Measurements from ENCODE around the gene EFCAB9. TPM values are rescaled to one million over a fixed set of nuclear protein-coding genes. Genes with fewer than 3 reads are reported as not detected.

Gene EFCAB9
- polyA plus RNA-seq, 1 of the 3 experiments (the other 2 are of a cell fraction): 0.10 TPM

- CTCF ChIA-PET: no interaction called here
- DNase-seq: no peak
- Histone ChIP-seq H3F3A (replicated peaks; ENCODE audit: insufficient read depth) (peaks cover 17% of the 10 kb centered on the region), H4K20me1 (ENCODE audit: insufficient read depth) (peaks cover 13% of the 10 kb centered on the region), H3K79me2 (ENCODE audit: insufficient read depth) (peaks cover 85% of the 10 kb centered on the region), H3K4me3 (ENCODE audit: low read depth in 2 of 2, low read length in 1 of 2) (no peak overlapping the region), H3K27me3 (ENCODE audit: insufficient read depth) (no peaks in the 10 kb centered on the region), H3K4me2 (no peak overlapping the region), H3K27ac (ENCODE audit: low read depth in 2 of 2, low read length in 1 of 2) (no peak overlapping the region), H3K9me3 (no peaks in the 10 kb centered on the region; the same call in 1 of the 2 replicates), H3K36me3 (replicated peaks in 1 of 2; ENCODE audit: control insufficient read depth in 1 of 2, insufficient read depth in 2 of 2, low read length in 1 of 2) (peaks cover 8 to 31% of the 10 kb centered on the region in 2 experiments), H3K4me1 (ENCODE audit: control insufficient read depth in 1 of 2, insufficient read depth in 2 of 2, low read depth in 1 of 2, low read length in 1 of 2) (no peaks in the 10 kb centered on the region), H3K9me2 (no peaks in the 10 kb centered on the region), H2AFZ (ENCODE audit: low read depth) (no peak overlapping the region), H3K9ac (no peak overlapping the region)
- POLR2A ChIA-PET: no interaction called here
- 96% methylated on average over 2 of the region's 2 CpGs for WGBS (ENCODE audit: low lambda C conversion rate)
- TF ChIP-seq EZH2phosphoT487 (IDR thresholded peaks at IDR 0.05; ENCODE audit: borderline replicate concordance, low read depth): no peak
- no peak for TF ChIP-seq RAD21 (IDR thresholded peaks at IDR 0.05; ENCODE audit: low read length)
- TF ChIP-seq ZBTB33 (IDR thresholded peaks at IDR 0.05; ENCODE audit: borderline replicate concordance, low read depth): no peak
- no peak for TF ChIP-seq ELF1 (IDR thresholded peaks at IDR 0.05)
- no peak for TF ChIP-seq EP300 (IDR thresholded peaks at IDR 0.05; ENCODE audit: borderline replicate concordance in 1 of 2, low read depth in 1 of 2, low read length in 1 of 2)
- no peak for TF ChIP-seq GABPA (IDR thresholded peaks at IDR 0.05; ENCODE audit: low read depth)
- TF ChIP-seq MAX (IDR thresholded peaks at IDR 0.05; ENCODE audit: low read depth): no peak
- no peak for TF ChIP-seq PBX3 (IDR thresholded peaks at IDR 0.05)
- no peak for TF ChIP-seq YY1 (IDR thresholded peaks at IDR 0.05; ENCODE audit: low read depth)
- no peak for TF ChIP-seq CTCF (IDR thresholded peaks at IDR 0.05)
- TF ChIP-seq NFIC (IDR thresholded peaks at IDR 0.05; ENCODE audit: borderline replicate concordance): no peak
- no peak for TF ChIP-seq POLR2AphosphoS5 (IDR thresholded peaks at IDR 0.05; ENCODE audit: low read depth, low read length)
- no peak for TF ChIP-seq TAF1 (IDR thresholded peaks at IDR 0.05; ENCODE audit: borderline replicate concordance, low read depth, low read length)
- TF ChIP-seq TCF12 (IDR thresholded peaks at IDR 0.05): no peak
- no peak for TF ChIP-seq RFX5 (IDR thresholded peaks at IDR 0.05; ENCODE audit: low read length)
- TF ChIP-seq CHD2 (IDR thresholded peaks at IDR 0.05; ENCODE audit: low read length, partially characterized antibody): no peak
- no peak for TF ChIP-seq GATA2 (CRISPR knock-in tag; IDR thresholded peaks at IDR 0.05)
- no peak for TF ChIP-seq USF1 (IDR thresholded peaks at IDR 0.05; ENCODE audit: borderline replicate concordance, low read depth)
- TF ChIP-seq JUND (IDR thresholded peaks at IDR 0.05): no peak
- TF ChIP-seq MXI1 (IDR thresholded peaks at IDR 0.05; ENCODE audit: low read depth, low read length): no peak
Observed at GRCh38 chr5:172252501-172252900, 58.5 kb downstream of the EFCAB9 start.

Small RNA genes within 50 kb of the gene (small RNA-seq; reads per million reads assigned to genes)
- gene RF00191: 0 reads per million in 7 experiments

Other genes with a start within 250 kb of the EFCAB9 start
- gene FBXW11, start 187.5 kb upstream of the EFCAB9 start, polyA plus RNA-seq (2012; rRNA removed): 37.5 and 51.1 TPM in 2 replicates
- gene STK10, start 5.9 kb upstream of the EFCAB9 start, polyA plus RNA-seq (2012; rRNA removed): 10.1 and 11.0 TPM in 2 replicates
- gene UBTD2, start 89.6 kb downstream of the EFCAB9 start, polyA plus RNA-seq (2012; rRNA removed): 13.8 and 15.5 TPM in 2 replicates